ENCODE measurements around the gene REEP2.

- TF ChIP-seq CTCF (IDR thresholded peaks at IDR 0.05; ENCODE audit: low read depth, low read length): no peak
- TF ChIP-seq POLR2A (IDR thresholded peaks at IDR 0.05; ENCODE audit: extremely low read depth, insufficient read length): no peak
- no peak for TF ChIP-seq MAX (IDR thresholded peaks at IDR 0.05; ENCODE audit: low read depth, low read length)
- TF ChIP-seq MYC (IDR thresholded peaks at IDR 0.05; ENCODE audit: low read depth, low read length): no peak
Measured at GRCh38 chr5:138460032-138460693, 21.3 kb downstream of the REEP2 start.

All from NB4 (cell line).